Spleen (tissue), 11 donors: Measurements from ENCODE around the gene APBB2. TPM values are rescaled to one million over a fixed set of nuclear protein-coding genes. Genes with fewer than 3 reads are reported as not detected.
A peak's percentile ranks its signal among the peaks of the same experiment; 100 is the strongest.

Experiments
- DNase-seq: peaks from one replicate; pipeline ENCODE4 v3.0.0-alpha.2; 2020
- H3K27ac ChIP-seq, 8 donors: fragments of 200-600 bp; sonication (generic) in 7 of 8; 1 replicate in 4 of 8; 2 replicates in 4 of 8; pipeline versions ENCODE4 v1.5.0 to v1.8.0; 2016 to 2021; ENCODE audit warnings: inconsistent platforms in 4 of 8, mild to moderate bottlenecking in 4 of 8, moderate library complexity in 1 of 8
- H3K27me3 ChIP-seq, 7 donors: fragments of 200-600 bp; sonication (generic) in 6 of 7; replicated peaks in 1 of 7; 1 replicate in 4 of 7; 2 replicates in 3 of 7; pipeline versions ENCODE4 v1.5.0 to v1.8.0; 2016 to 2021; ENCODE audit warnings: inconsistent platforms in 3 of 7, mild to moderate bottlenecking in 1 of 7
- H3K36me3 ChIP-seq, 6 donors: fragments of 200-600 bp; sonication (generic) in 5 of 6; 1 replicate in 4 of 6; 2 replicates in 2 of 6; pipeline versions ENCODE4 v1.5.0 to v1.8.0; 2016 to 2021; ENCODE audit warnings: inconsistent platforms in 2 of 6
- H3K4me1 ChIP-seq, 6 donors: fragments of 200-600 bp; sonication (generic) in 5 of 6; 1 replicate in 3 of 6; 2 replicates in 3 of 6; pipeline versions ENCODE4 v1.5.0 to v1.8.0; 2016 to 2021; ENCODE audit warnings: inconsistent platforms in 3 of 6
- H3K4me3 ChIP-seq, 8 donors: fragments of 200-600 bp; sonication (generic) in 7 of 8; 1 replicate in 4 of 8; 2 replicates in 4 of 8; pipeline versions ENCODE4 v1.5.0 to v1.8.0; 2016 to 2021; ENCODE audit warnings: inconsistent platforms in 4 of 8, mild to moderate bottlenecking in 4 of 8, moderate library complexity in 2 of 8
- H3K9me3 ChIP-seq, 8 donors: fragments of 200-600 bp; sonication (generic) in 7 of 8; 1 replicate in 4 of 8; 2 replicates in 4 of 8; pipeline versions ENCODE4 v1.5.0 to v1.8.0; 2016 to 2021; ENCODE audit warnings: inconsistent platforms in 4 of 8
- CTCF ChIP-seq, 11 experiments: fragments of 200-600 bp in 7 of 11; fragments of 450-650 bp in 4 of 11; sonication (generic) in 4 of 11; IDR thresholded peaks in 8 of 11; conservative IDR thresholded peaks in 3 of 11; 1 replicate in 7 of 11; 2 replicates in 4 of 11; pipeline versions ENCODE4 v1.4.0 to v1.8.0; 2016 to 2021; ENCODE audit warnings: antibody characterized with exemption in 11 of 11, inconsistent platforms in 4 of 11, mild to moderate bottlenecking in 1 of 11
- POLR2A ChIP-seq, 3 donors: fragments of 450-650 bp; IDR thresholded peaks; one replicate each; pipeline ENCODE4 v1.5.1; 2017; ENCODE audit warnings: antibody characterized with exemption in 3 of 3, mild to moderate bottlenecking in 1 of 3
- POLR2AphosphoS5 ChIP-seq, 3 donors: sonication (generic); formaldehyde crosslinking; IDR thresholded peaks; one replicate each; pipeline ENCODE4 v1.5.1; 2017; ENCODE audit warnings: antibody characterized with exemption in 3 of 3
- WGBS, 5 donors: extraction: QIAGEN DNeasy Blood & Tissue Kit in 3 of 5; methylation state at CpG; one replicate each; pipeline versions ENCODE4 v1.1.5 to v1.1.7; 2013 to 2018; 5-methylcytosine and 5-hydroxymethylcytosine counted together
- intact Hi-C: fragments of 100-400 bp; cut with DNase I; formaldehyde crosslinking; loops from one replicate; pipeline ENCODE4 v1.15.0; 2023; ENCODE audit warnings: low total_unique reads
- polyA plus RNA-seq, 3 donors: library from polyadenylated mRNA; stranded (reverse); fragments of 200-250 nt; gene quantifications; one replicate each; pipeline ENCODE4 v1.2.1, GENCODE V29; 2013
- total RNA-seq, 7 donors: library from RNA; depleted of rRNA in 3 of 7; stranded (reverse); fragments of >200 nt in 3 of 7; fragmentation: NEBNext Ultra II Directional in 4 of 7; extraction: Animal tissue kit (Norgen Biotek cat#: 25700) in 4 of 7; gene quantifications; one replicate each; pipeline versions ENCODE4 v1.1.0 to v1.2.1, GENCODE V29; 2016 to 2021
- donor health status: healthy with polysubstance abuse.
- donor health status: DM: no; HTN: no; CAD: no; lungs with moderate emphysema.
- donor health status: DM: no; HTN: no; CAD: no.
- donor health status: Bipolar disorder and iron deficiency.
- donor health status: healthy.
- donor health status: DM: no; HTN: no; CAD: no.
- donor health status: DM: yes; HTN: yes; CAD: no.

Gene APBB2
- total and polyA plus RNA-seq, 10 donors, result 4.0 to 115 (median 76.7) TPM

- Histone ChIP-seq H3K4me3 (no peak overlapping the region), H3K27me3 (no peaks in the 10 kb centered on the region), H3K27ac (no peak overlapping the region), H3K4me1 (peaks cover 0 to 6% (median 0%) of the 10 kb centered on the region in 6 donors), H3K9me3 (no peaks in the 10 kb centered on the region), H3K36me3 (no peaks in the 10 kb centered on the region)
- TF ChIP-seq CTCF (IDR thresholded peaks at IDR 0.05 in 8 of 11, conservative IDR thresholded peaks at IDR 0.05 in 3 of 11), result no peak
- TF ChIP-seq POLR2AphosphoS5 (IDR thresholded peaks at IDR 0.05), result no peak
- TF ChIP-seq POLR2A (IDR thresholded peaks at IDR 0.05), result no peak
- intact Hi-C loops, result no loop called here
- DNase-seq, result no peak
- WGBS, 5 donors, result 72 to 87% (median 79%) methylated on average over 6 of the region's 6 CpGs
Measured at GRCh38 chr4:40948014-40948413, 266.3 kb downstream of the APBB2 start.

- Histone ChIP-seq H3K27ac (peak overlapping the region in 2 of 8 donors; percentile 20 to 25), H3K36me3 (peaks cover 0 to 4% (median 0%) of the 10 kb centered on the region in 6 donors), H3K4me1 (peaks cover 0 to 6% (median 0%) of the 10 kb centered on the region in 6 donors), H3K9me3 (no peaks in the 10 kb centered on the region), H3K27me3 (no peaks in the 10 kb centered on the region), H3K4me3 (no peak overlapping the region)
- TF ChIP-seq CTCF (IDR thresholded peaks at IDR 0.05 in 8 of 11, conservative IDR thresholded peaks at IDR 0.05 in 3 of 11) (no peak), POLR2AphosphoS5 (IDR thresholded peaks at IDR 0.05) (no peak), POLR2A (IDR thresholded peaks at IDR 0.05) (no peak)
- 54 to 91% (median 83%) methylated on average over 9 of the region's 9 CpGs for WGBS, 5 donors
- intact Hi-C loops, result no loop called here
- DNase-seq, result no peak
Measured at GRCh38 chr4:40946652-40947051, 267.7 kb downstream of the APBB2 start.

GRCh38 chr4:40940756-40941155 lies 273.6 kb downstream of the APBB2 start:
- Histone ChIP-seq H3K4me1 (peaks cover 0 to 14% (median 0%) of the 10 kb centered on the region in 6 donors), H3K36me3 (peaks cover 0 to 4% (median 0%) of the 10 kb centered on the region in 6 donors), H3K27me3 (no peaks in the 10 kb centered on the region), H3K9me3 (no peaks in the 10 kb centered on the region), H3K4me3 (no peak overlapping the region), H3K27ac (no peak overlapping the region)
- DNase-seq, result no peak
- intact Hi-C loops, result no loop called here
- WGBS, 5 donors, result 77 to 89% (median 81%) methylated on average over 5 of the region's 5 CpGs
- no peak for TF ChIP-seq CTCF (IDR thresholded peaks at IDR 0.05 in 8 of 11, conservative IDR thresholded peaks at IDR 0.05 in 3 of 11)
- TF ChIP-seq POLR2AphosphoS5 (IDR thresholded peaks at IDR 0.05), result no peak
- no peak for TF ChIP-seq POLR2A (IDR thresholded peaks at IDR 0.05)

- 59 to 78% (median 71%) methylated on average over 9 of the region's 9 CpGs for WGBS, 5 donors
- intact Hi-C loops, result no loop called here
- H3K9me3 ChIP-seq, result no peaks in the 10 kb centered on the region
- TF ChIP-seq POLR2AphosphoS5 (IDR thresholded peaks at IDR 0.05) (no peak), CTCF (IDR thresholded peaks at IDR 0.05 in 8 of 11, conservative IDR thresholded peaks at IDR 0.05 in 3 of 11) (no peak), POLR2A (IDR thresholded peaks at IDR 0.05) (no peak)
- no peak overlapping the region for H3K27ac ChIP-seq
- H3K4me1 ChIP-seq, result peaks cover 0 to 14% (median 0%) of the 10 kb centered on the region in 6 donors
- H3K27me3 ChIP-seq, result no peaks in the 10 kb centered on the region
- H3K4me3 ChIP-seq, result no peak overlapping the region
- DNase-seq, result no peak
- peaks cover 0 to 4% (median 0%) of the 10 kb centered on the region in 6 donors for H3K36me3 ChIP-seq
Measured at GRCh38 chr4:40940317-40940741, 274.0 kb downstream of the APBB2 start.
